Measurements from ENCODE around the gene PCYT2.

PCYT2 gene

GRCh38 chr17:81902023-81902652, 9.1 kb downstream of the PCYT2 start, which contains the start of gene NPB:
Gene NPB, plus strand, starts transcription at chr17:81902238. Its CDS starts 40 bp downstream, at chr17:81902278.
- DNase-seq (ENCODE audit: low spot score), result no peak

GRCh38 chr17:81901167-81902022, 9.8 kb downstream of the PCYT2 start:
- no peak for DNase-seq (ENCODE audit: low spot score)

- DNase-seq (ENCODE audit: low spot score), result no peak
These were observed 10.9 kb downstream of the PCYT2 start for GRCh38 chr17:81900181-81900820.

- DNase-seq (ENCODE audit: low spot score), result no peak
These were observed 11.6 kb downstream of the PCYT2 start for GRCh38 chr17:81899514-81900166.

GRCh38 chr17:81898885-81899284, 12.3 kb downstream of the PCYT2 start:
- no peak for DNase-seq (ENCODE audit: low spot score)

- no peak for DNase-seq (ENCODE audit: low spot score)
These were observed 13.0 kb downstream of the PCYT2 start for GRCh38 chr17:81898029-81898866.

GRCh38 chr17:81895400-81895799, 15.8 kb downstream of the PCYT2 start:
- no peak for DNase-seq (ENCODE audit: low spot score)

GRCh38 chr17:81891303-81891552, 20.0 kb downstream of the PCYT2 start:
- no peak for DNase-seq (ENCODE audit: low spot score)

GRCh38 chr17:81890447-81891302, 20.5 kb downstream of the PCYT2 start:
- no peak for DNase-seq (ENCODE audit: low spot score)

GRCh38 chr17:81889602-81890001, 21.6 kb downstream of the PCYT2 start:
- DNase-seq (ENCODE audit: low spot score), result no peak

GRCh38 chr17:81888988-81889595, 22.1 kb downstream of the PCYT2 start:
- DNase-seq (ENCODE audit: low spot score), result no peak

- DNase-seq (ENCODE audit: low spot score), result no peak
These were observed 22.9 kb downstream of the PCYT2 start for GRCh38 chr17:81888105-81888987.

- no peak for DNase-seq (ENCODE audit: low spot score)
These were observed 25.2 kb downstream of the PCYT2 start for GRCh38 chr17:81885869-81886548.

GRCh38 chr17:81885454-81885853, 25.7 kb downstream of the PCYT2 start:
- DNase-seq (ENCODE audit: low spot score), result no peak

- no peak for DNase-seq (ENCODE audit: low spot score)
These were observed 26.2 kb downstream of the PCYT2 start for GRCh38 chr17:81884968-81885367.

GRCh38 chr17:81884520-81884919, 26.7 kb downstream of the PCYT2 start:
- no peak for DNase-seq (ENCODE audit: low spot score)

- no peak for DNase-seq (ENCODE audit: low spot score)
These were observed 32.1 kb downstream of the PCYT2 start for GRCh38 chr17:81879121-81879520.

GRCh38 chr17:81878294-81878693, 32.9 kb downstream of the PCYT2 start:
- DNase-seq (ENCODE audit: low spot score), result no peak

Data from SK-N-DZ (cell line).